Measurements from ENCODE around the gene CTSL. TPM values are rescaled to one million over a fixed set of nuclear protein-coding genes. Genes with fewer than 3 reads are reported as not detected.

CTSL gene
- total RNA-seq, 1 donor from 2014 or later, result 33.8 TPM

DNA sequence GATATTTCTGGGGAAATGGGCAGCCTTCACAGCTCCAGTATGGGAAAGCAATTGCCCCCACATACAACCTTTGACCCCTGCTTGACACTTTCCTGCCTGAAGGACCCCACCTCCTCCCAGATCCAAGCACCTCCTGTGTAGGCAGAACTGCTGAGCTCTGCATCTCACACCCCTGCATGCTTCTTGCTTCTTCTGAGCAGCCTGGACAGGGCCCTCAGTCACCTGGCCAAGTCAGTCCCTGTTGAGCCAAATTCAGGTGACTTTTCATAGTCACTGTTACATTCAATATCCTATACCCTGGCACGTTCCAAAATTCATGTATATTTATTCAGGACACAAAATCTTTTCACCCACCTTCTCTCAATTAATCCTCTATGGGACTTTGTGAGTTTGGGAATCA is 30.4 kb upstream of the CTSL start:
- Mint-ChIP-seq H3K4me1 (peaks cover 12% of the 10 kb centered on the region), H3K36me3 (ENCODE audit: low read depth) (peaks cover 43% of the 10 kb centered on the region), H3K9me3 (peaks cover 13% of the 10 kb centered on the region), H3K27ac (ENCODE audit: unreplicated experiment) (no peak overlapping the region), H3K27me3 (ENCODE audit: low read depth) (no peaks in the 10 kb centered on the region), H3K4me3 (no peak overlapping the region)
- TF ChIP-seq, protein P1, sequence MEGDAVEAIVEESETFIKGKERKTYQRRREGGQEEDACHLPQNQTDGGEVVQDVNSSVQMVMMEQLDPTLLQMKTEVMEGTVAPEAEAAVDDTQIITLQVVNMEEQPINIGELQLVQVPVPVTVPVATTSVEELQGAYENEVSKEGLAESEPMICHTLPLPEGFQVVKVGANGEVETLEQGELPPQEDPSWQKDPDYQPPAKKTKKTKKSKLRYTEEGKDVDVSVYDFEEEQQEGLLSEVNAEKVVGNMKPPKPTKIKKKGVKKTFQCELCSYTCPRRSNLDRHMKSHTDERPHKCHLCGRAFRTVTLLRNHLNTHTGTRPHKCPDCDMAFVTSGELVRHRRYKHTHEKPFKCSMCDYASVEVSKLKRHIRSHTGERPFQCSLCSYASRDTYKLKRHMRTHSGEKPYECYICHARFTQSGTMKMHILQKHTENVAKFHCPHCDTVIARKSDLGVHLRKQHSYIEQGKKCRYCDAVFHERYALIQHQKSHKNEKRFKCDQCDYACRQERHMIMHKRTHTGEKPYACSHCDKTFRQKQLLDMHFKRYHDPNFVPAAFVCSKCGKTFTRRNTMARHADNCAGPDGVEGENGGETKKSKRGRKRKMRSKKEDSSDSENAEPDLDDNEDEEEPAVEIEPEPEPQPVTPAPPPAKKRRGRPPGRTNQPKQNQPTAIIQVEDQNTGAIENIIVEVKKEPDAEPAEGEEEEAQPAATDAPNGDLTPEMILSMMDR (conservative IDR thresholded peaks at IDR 0.05), result no peak
- DNase-seq (ENCODE audit: low read depth, low spot score), result no peak

DNA sequence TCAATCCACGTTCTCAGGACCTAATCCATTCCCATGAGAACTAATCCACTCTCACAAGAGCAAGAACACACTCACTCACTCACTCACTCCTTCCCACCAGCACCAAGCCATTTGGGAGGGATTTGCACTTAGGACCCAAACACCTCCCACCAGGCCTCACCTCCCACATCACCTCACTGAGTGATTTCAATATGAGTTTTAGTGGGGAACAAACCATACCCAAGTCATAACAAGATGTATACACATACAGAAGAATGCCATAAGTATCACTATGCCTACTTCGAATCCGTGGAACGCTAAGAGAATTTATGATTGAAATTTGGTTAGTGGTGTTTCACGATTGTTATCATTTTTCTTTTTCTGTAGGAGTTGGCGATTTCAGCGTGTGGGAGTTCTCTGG is 29.3 kb upstream of the CTSL start:
- H3K27me3 Mint-ChIP-seq (ENCODE audit: low read depth), result no peaks in the 10 kb centered on the region

DNA sequence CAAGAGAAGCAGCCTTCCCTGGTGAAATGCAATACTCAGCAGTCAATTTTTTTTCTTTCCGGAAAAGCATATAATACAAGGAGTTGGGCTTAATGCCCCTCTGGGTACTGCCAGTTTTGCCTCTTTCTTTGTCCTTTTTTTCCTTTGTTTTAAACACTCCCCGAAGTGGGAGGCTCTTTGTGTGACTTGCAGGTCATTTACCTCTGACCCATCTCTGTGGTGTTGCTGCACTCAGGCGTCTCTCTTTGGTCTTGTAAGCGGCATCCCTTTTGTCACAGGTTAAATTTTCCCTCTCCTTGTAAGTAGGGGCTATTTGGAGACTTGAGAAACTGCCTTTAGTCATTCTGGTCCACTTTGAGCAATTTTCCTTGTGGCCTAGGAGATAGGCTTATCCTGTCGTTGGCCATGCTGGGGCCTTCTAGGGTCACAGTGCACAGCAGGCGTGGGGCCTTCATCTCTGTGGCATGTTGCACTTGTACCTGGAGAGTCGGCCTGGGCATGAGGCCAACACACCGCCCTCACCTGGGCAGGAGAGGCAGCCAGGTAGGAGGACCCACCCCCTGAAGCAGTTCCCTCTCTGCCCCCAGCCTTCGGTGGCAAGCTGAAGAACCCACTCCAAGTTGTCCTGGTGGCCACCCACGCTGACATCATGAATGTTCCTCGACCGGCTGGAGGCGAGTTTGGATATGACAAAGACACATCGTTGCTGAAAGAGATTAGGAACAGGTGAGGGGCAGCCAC is 27.7 kb upstream of the CTSL start:
- no peaks in the 10 kb centered on the region for H3K27me3 Mint-ChIP-seq (ENCODE audit: low read depth)
- TF ChIP-seq, protein P1 (conservative IDR thresholded peaks at IDR 0.05), result no peak
- no peak overlapping the region for H3K4me3 Mint-ChIP-seq
- no peaks in the 10 kb centered on the region for H3K9me3 Mint-ChIP-seq
- peaks cover 22% of the 10 kb centered on the region for H3K36me3 Mint-ChIP-seq (ENCODE audit: low read depth)
- no peak overlapping the region for H3K27ac Mint-ChIP-seq (ENCODE audit: unreplicated experiment)
- DNase-seq (ENCODE audit: low read depth, low spot score), result no peak
- H3K4me1 Mint-ChIP-seq, result peaks cover 12% of the 10 kb centered on the region

More for the DNA sequence above, 29.3 kb upstream of the CTSL start:
- TF ChIP-seq, protein P1 (conservative IDR thresholded peaks at IDR 0.05), result no peak
- H3K9me3 Mint-ChIP-seq, result peaks cover 6% of the 10 kb centered on the region
- peaks cover 33% of the 10 kb centered on the region for H3K36me3 Mint-ChIP-seq (ENCODE audit: low read depth)
- no peak overlapping the region for H3K4me3 Mint-ChIP-seq
- peaks cover 12% of the 10 kb centered on the region for H3K4me1 Mint-ChIP-seq
- no peak for DNase-seq (ENCODE audit: low read depth, low spot score)
- no peak overlapping the region for H3K27ac Mint-ChIP-seq (ENCODE audit: unreplicated experiment)

DNA sequence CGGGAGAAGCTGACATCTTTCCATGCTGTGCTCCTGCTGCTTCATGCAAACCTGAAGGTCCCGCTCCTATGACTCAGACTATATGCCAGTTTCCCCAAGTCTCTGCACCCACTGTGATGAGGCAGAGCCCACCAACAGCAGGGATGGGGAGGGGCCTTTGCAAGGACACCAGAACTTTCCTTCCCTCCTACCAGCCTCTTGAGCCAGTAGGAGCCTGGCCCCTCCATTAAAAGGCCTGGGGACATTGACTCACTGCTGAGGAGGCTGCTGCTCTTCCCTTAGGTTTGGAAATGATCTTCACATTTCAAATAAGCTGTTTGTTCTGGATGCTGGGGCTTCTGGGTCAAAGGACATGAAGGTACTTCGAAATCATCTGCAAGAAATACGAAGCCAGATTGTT is 26.1 kb upstream of the CTSL start:
- Mint-ChIP-seq H3K27ac (ENCODE audit: unreplicated experiment) (peak overlapping the region; percentile 52), H3K4me1 (peaks cover 12% of the 10 kb centered on the region), H3K4me3 (no peak overlapping the region), H3K27me3 (ENCODE audit: low read depth) (no peaks in the 10 kb centered on the region), H3K36me3 (ENCODE audit: low read depth) (peaks cover 17% of the 10 kb centered on the region), H3K9me3 (no peaks in the 10 kb centered on the region)
- TF ChIP-seq, protein P1 (conservative IDR thresholded peaks at IDR 0.05), result no peak
- no peak for DNase-seq (ENCODE audit: low read depth, low spot score)

DNA sequence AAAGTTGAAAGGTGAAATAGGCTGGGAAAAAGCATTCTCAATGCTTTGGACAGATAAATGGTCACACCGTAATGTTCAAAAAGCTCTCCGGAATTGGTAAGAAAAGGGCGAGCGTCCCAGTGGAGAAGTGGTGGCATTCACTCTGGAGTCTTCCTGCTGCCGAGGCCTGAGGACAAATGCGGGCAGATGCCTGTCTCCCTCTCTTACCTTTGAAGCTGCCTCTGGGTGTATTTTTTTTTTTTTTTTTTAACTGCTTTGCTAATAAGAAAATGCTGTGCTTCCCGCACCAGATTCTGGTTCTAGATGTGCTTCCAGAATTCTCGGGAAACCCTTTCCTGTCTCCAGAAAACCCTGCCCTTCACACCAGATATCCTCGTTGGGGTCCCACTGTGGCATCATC is 24.4 kb upstream of the CTSL start:
- Mint-ChIP-seq H3K27ac (ENCODE audit: unreplicated experiment) (no peak overlapping the region), H3K9me3 (no peaks in the 10 kb centered on the region), H3K27me3 (ENCODE audit: low read depth) (no peaks in the 10 kb centered on the region), H3K36me3 (ENCODE audit: low read depth) (peaks cover 10% of the 10 kb centered on the region), H3K4me3 (no peak overlapping the region), H3K4me1 (peaks cover 7% of the 10 kb centered on the region)
- TF ChIP-seq, protein P1 (conservative IDR thresholded peaks at IDR 0.05), result no peak
- DNase-seq (ENCODE audit: low read depth, low spot score), result no peak
